DOHH2 (cell line): ENCODE data around the gene PLEKHG4B.
A peak's percentile ranks its signal among the peaks of the same experiment; 100 is the strongest.

ENCODE experiments used
- H3F3A ChIP-seq: fragments of 200-600 bp; sonication (generic), shearing (Covaris generic); 2 replicates; pipeline ENCODE4 v1.6.0; 2016; ENCODE audit warnings: antibody characterized with exemption, mild to moderate bottlenecking; ENCODE audit not compliant: control insufficient read depth, insufficient read depth
- H3K27ac ChIP-seq: fragments of 200-600 bp; sonication (generic); 2 replicates; pipeline ENCODE4 v1.5.1; 2014; ENCODE audit warnings: low read depth, mild to moderate bottlenecking, low read length, moderate library complexity
- H3K27me3 ChIP-seq: fragments of 200-600 bp; sonication (generic); 2 replicates; pipeline ENCODE4 v1.6.1; 2014; ENCODE audit warnings: mild to moderate bottlenecking, low read length, mixed read lengths; ENCODE audit not compliant: control insufficient read depth
- H3K36me3 ChIP-seq: fragments of 200-600 bp; sonication (generic); 2 replicates; pipeline ENCODE4 v1.6.1; 2014; ENCODE audit warnings: mild to moderate bottlenecking, low read length, moderate library complexity, mixed read lengths; ENCODE audit not compliant: control insufficient read depth
- H3K4me1 ChIP-seq: fragments of 200-600 bp; sonication (generic); 2 replicates; pipeline ENCODE4 v1.6.1; 2014; ENCODE audit warnings: mild to moderate bottlenecking, low read length, mixed read lengths; ENCODE audit not compliant: control insufficient read depth
- H3K4me2 ChIP-seq: fragments of 200-600 bp; sonication (generic); 2 replicates; pipeline ENCODE4 v1.6.0; 2014; ENCODE audit warnings: mild to moderate bottlenecking, low read length, moderate library complexity
- H3K4me3 ChIP-seq: fragments of 200-600 bp; sonication (generic); 2 replicates; pipeline ENCODE4 v1.5.1; 2014; ENCODE audit warnings: mild to moderate bottlenecking, low read length, mixed read lengths
- H3K79me2 ChIP-seq: fragments of 200-600 bp; sonication (generic); 2 replicates; pipeline ENCODE4 v1.6.1; 2014; ENCODE audit warnings: mild to moderate bottlenecking, low read length, mixed read lengths; ENCODE audit not compliant: control insufficient read depth
- H3K9me2 ChIP-seq: fragments of 200-600 bp; sonication (generic); replicated peaks from 2 replicates; pipeline ENCODE4 v1.6.1; 2014; ENCODE audit warnings: mild to moderate bottlenecking, low read length, mixed read lengths; ENCODE audit not compliant: control insufficient read depth
- H3K9me3 ChIP-seq: fragments of 200-600 bp; sonication (generic); 2 replicates; pipeline ENCODE4 v1.6.1; 2014; ENCODE audit warnings: antibody characterized with exemption, low read length, mixed read lengths; ENCODE audit not compliant: control insufficient read depth, insufficient read depth
- H4K20me1 ChIP-seq: fragments of 200-600 bp; sonication (generic); 2 replicates; pipeline ENCODE4 v1.6.0; 2014; ENCODE audit warnings: low read depth, mild to moderate bottlenecking, antibody characterized with exemption, low read length, moderate library complexity; ENCODE audit not compliant: control insufficient read depth, insufficient read depth
- EZH2phosphoT487 ChIP-seq: fragments of 200-600 bp; sonication (generic); IDR thresholded peaks from 2 replicates; pipeline ENCODE4 v1.6.1; 2017; ENCODE audit warnings: borderline replicate concordance, mild to moderate bottlenecking, antibody characterized with exemption, low read length, moderate library complexity, mixed read lengths
- TF ChIP-seq, protein P1 (sequence below): fragments of 200-600 bp; sonication (generic); IDR thresholded peaks from one replicate; pipeline ENCODE4 v1.5.1; 2014; ENCODE audit warnings: antibody characterized with exemption, mild to moderate bottlenecking, low read depth, low read length; ENCODE audit not compliant: poor library complexity, severe bottlenecking

Gene PLEKHG4B

DNA sequence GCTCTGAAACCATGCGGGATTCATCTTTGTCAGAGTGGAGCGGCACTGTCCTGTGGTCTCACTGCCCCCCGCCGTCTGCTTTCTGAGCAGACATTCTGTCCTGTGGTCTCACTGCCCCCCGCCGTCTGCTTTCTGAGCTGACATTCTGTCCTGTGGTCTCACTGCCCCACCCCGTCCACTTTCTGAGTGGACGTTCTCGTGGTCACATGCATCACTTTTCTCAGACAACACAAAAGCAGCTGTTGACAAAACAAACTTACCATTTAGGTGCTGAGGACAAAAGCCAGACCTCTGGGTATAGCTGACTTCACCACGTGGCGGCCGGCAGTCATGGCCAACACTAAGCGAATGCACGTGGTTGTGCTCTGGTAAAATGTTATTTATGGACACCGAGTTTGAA is 102.1 kb downstream of the PLEKHG4B start:
- Histone ChIP-seq H3K4me3 (no peak overlapping the region), H3K36me3 (peaks cover 10% of the 10 kb centered on the region), H4K20me1 (no peaks in the 10 kb centered on the region), H3K79me2 (peaks cover 8% of the 10 kb centered on the region), H3K4me1 (peaks cover 73% of the 10 kb centered on the region), H3K27ac (no peak overlapping the region), H3F3A (peaks cover 7% of the 10 kb centered on the region; the same call in 1 of the 2 replicates), H3K9me3 (no peaks in the 10 kb centered on the region), H3K9me2 (no peaks in the 10 kb centered on the region), H3K4me2 (no peak overlapping the region), H3K27me3 (no peaks in the 10 kb centered on the region)
- TF ChIP-seq, protein P1, sequence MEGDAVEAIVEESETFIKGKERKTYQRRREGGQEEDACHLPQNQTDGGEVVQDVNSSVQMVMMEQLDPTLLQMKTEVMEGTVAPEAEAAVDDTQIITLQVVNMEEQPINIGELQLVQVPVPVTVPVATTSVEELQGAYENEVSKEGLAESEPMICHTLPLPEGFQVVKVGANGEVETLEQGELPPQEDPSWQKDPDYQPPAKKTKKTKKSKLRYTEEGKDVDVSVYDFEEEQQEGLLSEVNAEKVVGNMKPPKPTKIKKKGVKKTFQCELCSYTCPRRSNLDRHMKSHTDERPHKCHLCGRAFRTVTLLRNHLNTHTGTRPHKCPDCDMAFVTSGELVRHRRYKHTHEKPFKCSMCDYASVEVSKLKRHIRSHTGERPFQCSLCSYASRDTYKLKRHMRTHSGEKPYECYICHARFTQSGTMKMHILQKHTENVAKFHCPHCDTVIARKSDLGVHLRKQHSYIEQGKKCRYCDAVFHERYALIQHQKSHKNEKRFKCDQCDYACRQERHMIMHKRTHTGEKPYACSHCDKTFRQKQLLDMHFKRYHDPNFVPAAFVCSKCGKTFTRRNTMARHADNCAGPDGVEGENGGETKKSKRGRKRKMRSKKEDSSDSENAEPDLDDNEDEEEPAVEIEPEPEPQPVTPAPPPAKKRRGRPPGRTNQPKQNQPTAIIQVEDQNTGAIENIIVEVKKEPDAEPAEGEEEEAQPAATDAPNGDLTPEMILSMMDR = no peak
- no peak for TF ChIP-seq EZH2phosphoT487

GRCh38 chr5:194603-195209 is 102.7 kb downstream of the PLEKHG4B start:
- Histone ChIP-seq H3K27ac (no peak overlapping the region), H3F3A (peaks cover 5% of the 10 kb centered on the region; the same call in 1 of the 2 replicates), H3K9me3 (no peaks in the 10 kb centered on the region)

GRCh38 chr5:195401-196160 is 103.6 kb downstream of the PLEKHG4B start:
- Histone ChIP-seq H3K27me3 (no peaks in the 10 kb centered on the region), H3K36me3 (peaks cover 21% of the 10 kb centered on the region), H3K9me3 (no peaks in the 10 kb centered on the region), H3K27ac (no peak overlapping the region), H3F3A (peaks cover 2% of the 10 kb centered on the region; the same call in 1 of the 2 replicates), H3K79me2 (peaks cover 19% of the 10 kb centered on the region), H3K4me1 (peaks cover 70% of the 10 kb centered on the region), H3K9me2 (no peaks in the 10 kb centered on the region), H3K4me3 (no peak overlapping the region), H4K20me1 (peaks cover 6% of the 10 kb centered on the region), H3K4me2 (peak overlapping the region; percentile 15)
- TF ChIP-seq, protein P1 = peak; percentile 15
- TF ChIP-seq EZH2phosphoT487 = no peak

More at GRCh38 chr5:194603-195209, 102.7 kb downstream of the PLEKHG4B start:
- Histone ChIP-seq H3K27me3 (no peaks in the 10 kb centered on the region), H3K4me3 (no peak overlapping the region), H4K20me1 (no peaks in the 10 kb centered on the region), H3K4me2 (no peak overlapping the region), H3K4me1 (peaks cover 70% of the 10 kb centered on the region), H3K9me2 (no peaks in the 10 kb centered on the region), H3K79me2 (peaks cover 11% of the 10 kb centered on the region), H3K36me3 (peaks cover 14% of the 10 kb centered on the region)
- TF ChIP-seq EZH2phosphoT487 = no peak
- TF ChIP-seq, protein P1 = no peak
